ENCODE measurements around the gene ARID5B. TPM values are rescaled to one million over a fixed set of nuclear protein-coding genes. Genes with fewer than 3 reads are reported as not detected.

The ARID5B gene
- polyA plus RNA-seq, 1 of the 3 experiments (the other 2 are of a cell fraction) = 10.9 TPM

GRCh38 chr10:62008196-62008595, 106.7 kb downstream of the ARID5B start:
- 89% methylated on average over 6 of the region's 6 CpGs for WGBS (ENCODE audit: low lambda C conversion rate)
- Histone ChIP-seq H3K27me3 (ENCODE audit: insufficient read depth) (no peaks in the 10 kb centered on the region), H3K36me3 (replicated peaks in 1 of 2; ENCODE audit: control insufficient read depth in 1 of 2, insufficient read depth in 2 of 2, low read length in 1 of 2) (peaks cover 8% of the 10 kb centered on the region in 2 experiments), H3K9me3 (no peaks in the 10 kb centered on the region), H3K9ac (no peak overlapping the region), H4K20me1 (ENCODE audit: insufficient read depth) (no peaks in the 10 kb centered on the region), H3K4me2 (no peak overlapping the region), H3F3A (replicated peaks; ENCODE audit: insufficient read depth) (no peaks in the 10 kb centered on the region), H3K9me2 (no peaks in the 10 kb centered on the region), H3K4me3 (ENCODE audit: low read depth in 2 of 2, low read length in 1 of 2) (no peak overlapping the region), H3K79me2 (ENCODE audit: insufficient read depth) (peaks cover 17% of the 10 kb centered on the region), H3K27ac (ENCODE audit: low read depth in 2 of 2, low read length in 1 of 2) (no peak overlapping the region), H2AFZ (ENCODE audit: low read depth) (no peak overlapping the region), H3K4me1 (ENCODE audit: control insufficient read depth in 1 of 2, insufficient read depth in 2 of 2, low read depth in 1 of 2, low read length in 1 of 2) (peaks cover 11% of the 10 kb centered on the region in 2 experiments; a peak in 3 of 4 replicates)
- TF ChIP-seq RCOR1 (IDR thresholded peaks at IDR 0.05; ENCODE audit: low read length) (no peak), EZH2phosphoT487 (IDR thresholded peaks at IDR 0.05; ENCODE audit: borderline replicate concordance, low read depth) (no peak), SMC3 (IDR thresholded peaks at IDR 0.05; ENCODE audit: low read depth, low read length) (no peak), YY1 (IDR thresholded peaks at IDR 0.05; ENCODE audit: low read depth) (no peak)
- ChIA-PET CTCF (interaction anchor here (0.6 kb wide), 1 partner anchor 30 kb away, joined by 3 read pairs; no protein-coding TSS in a partner anchor), POLR2A (no interaction called here)
- no peak for DNase-seq

GRCh38 chr10:62008946-62009345, 107.4 kb downstream of the ARID5B start:
- Histone ChIP-seq H3F3A (replicated peaks; ENCODE audit: insufficient read depth) (no peaks in the 10 kb centered on the region), H3K79me2 (ENCODE audit: insufficient read depth) (peaks cover 17% of the 10 kb centered on the region), H3K4me1 (ENCODE audit: control insufficient read depth in 1 of 2, insufficient read depth in 2 of 2, low read depth in 1 of 2, low read length in 1 of 2) (peaks cover 6 to 11% of the 10 kb centered on the region in 2 experiments; a peak in 3 of 4 replicates), H4K20me1 (ENCODE audit: insufficient read depth) (no peaks in the 10 kb centered on the region), H3K36me3 (replicated peaks in 1 of 2; ENCODE audit: control insufficient read depth in 1 of 2, insufficient read depth in 2 of 2, low read length in 1 of 2) (peaks cover 8 to 9% of the 10 kb centered on the region in 2 experiments), H3K9me3 (no peaks in the 10 kb centered on the region), H3K27me3 (ENCODE audit: insufficient read depth) (no peaks in the 10 kb centered on the region), H3K4me3 (ENCODE audit: low read depth in 2 of 2, low read length in 1 of 2) (no peak overlapping the region), H3K27ac (ENCODE audit: low read depth in 2 of 2, low read length in 1 of 2) (no peak overlapping the region), H3K4me2 (no peak overlapping the region), H3K9ac (no peak overlapping the region), H2AFZ (ENCODE audit: low read depth) (no peak overlapping the region), H3K9me2 (no peaks in the 10 kb centered on the region)
- 80% methylated on average over 2 of the region's 2 CpGs for WGBS (ENCODE audit: low lambda C conversion rate)
- ChIA-PET POLR2A (no interaction called here), CTCF (interaction anchor here (0.6 kb wide), 1 partner anchor 29 kb away, joined by 3 read pairs; no protein-coding TSS in a partner anchor)
- no peak for DNase-seq
- TF ChIP-seq CHD2 (IDR thresholded peaks at IDR 0.05; ENCODE audit: low read length, partially characterized antibody) (no peak), ELF1 (IDR thresholded peaks at IDR 0.05) (no peak), RXRA (IDR thresholded peaks at IDR 0.05; ENCODE audit: borderline replicate concordance, low read depth) (no peak), USF1 (IDR thresholded peaks at IDR 0.05; ENCODE audit: borderline replicate concordance, low read depth) (no peak), FOXM1 (IDR thresholded peaks at IDR 0.05; ENCODE audit: low read depth) (no peak), RAD21 (IDR thresholded peaks at IDR 0.05; ENCODE audit: low read length) (no peak), FOSL2 (IDR thresholded peaks at IDR 0.05; ENCODE audit: borderline replicate concordance, low read depth) (no peak), POLR2AphosphoS5 (IDR thresholded peaks at IDR 0.05; ENCODE audit: low read depth, low read length) (no peak), GABPA (IDR thresholded peaks at IDR 0.05; ENCODE audit: low read depth) (no peak), RCOR1 (IDR thresholded peaks at IDR 0.05; ENCODE audit: low read length) (no peak), MAX (IDR thresholded peaks at IDR 0.05; ENCODE audit: low read depth) (no peak), NRF1 (IDR thresholded peaks at IDR 0.05; ENCODE audit: low read depth, low read length) (no peak), MEF2A (IDR thresholded peaks at IDR 0.05; ENCODE audit: borderline replicate concordance, low read depth) (no peak), GATA2 (CRISPR knock-in tag; IDR thresholded peaks at IDR 0.05) (no peak), FOXJ3 (CRISPR knock-in tag; IDR thresholded peaks at IDR 0.05) (no peak), SMC3 (IDR thresholded peaks at IDR 0.05; ENCODE audit: low read depth, low read length) (no peak), NFIC (IDR thresholded peaks at IDR 0.05; ENCODE audit: borderline replicate concordance) (no peak), RFX5 (IDR thresholded peaks at IDR 0.05; ENCODE audit: low read length) (no peak), SIN3A (IDR thresholded peaks at IDR 0.05; ENCODE audit: borderline replicate concordance, low read depth, low read length) (no peak), EZH2phosphoT487 (IDR thresholded peaks at IDR 0.05; ENCODE audit: borderline replicate concordance, low read depth) (no peak)
